ENCODE data around the gene HMGCS2. TPM values are rescaled to one million over a fixed set of nuclear protein-coding genes. Genes with fewer than 3 reads are reported as not detected.

The HMGCS2 gene
- total RNA-seq, 1 donor from 2014 or later = not detected

Other genes starting within 250 kb of the HMGCS2 start
- gene ZNF697, start 120.6 kb downstream of the HMGCS2 start, total RNA-seq = 21.1 and 23.1 TPM in 2 replicates
- 1.4 and 6.8 TPM in 2 replicates for gene PHGDH, start 57.0 kb downstream of the HMGCS2 start, total RNA-seq
- not detected in 2 replicates for gene REG4, start 42.6 kb upstream of the HMGCS2 start, total RNA-seq
- gene ADAM30, start 127.6 kb upstream of the HMGCS2 start, total RNA-seq = not detected in 2 replicates

Measured in dermis blood vessel endothelial cell (primary cell).